Osteocyte (in vitro differentiated cells): ENCODE results near the gene TTC28. TPM values are rescaled to one million over a fixed set of nuclear protein-coding genes. Genes with fewer than 3 reads are reported as not detected.
"Not testable (repeated sequence)": the region's sequence is repeated elsewhere in the genome, so short reads cannot be mapped to it uniquely, and the experiment has no call there.

Experiments
- DNase-seq: peaks from one replicate; pipeline ENCODE4 v3.0.0; 2021; ENCODE audit warnings: mixed read lengths; ENCODE audit not compliant: unreplicated experiment; ENCODE audit errors: extremely low spot score
- H3K27ac Mint-ChIP-seq: one replicate; pipeline ENCODE4 v1.8.0; 2021; ENCODE audit warnings: mild to moderate bottlenecking, mixed read lengths; ENCODE audit not compliant: unreplicated experiment
- H3K27me3 Mint-ChIP-seq: one replicate; pipeline ENCODE4 v1.8.0; 2021; ENCODE audit warnings: mixed read lengths; ENCODE audit not compliant: unreplicated experiment
- H3K36me3 Mint-ChIP-seq: one replicate; pipeline ENCODE4 v1.8.0; 2021; ENCODE audit warnings: mixed read lengths; ENCODE audit not compliant: unreplicated experiment
- H3K4me1 Mint-ChIP-seq: one replicate; pipeline ENCODE4 v1.8.0; 2021; ENCODE audit warnings: mixed read lengths; ENCODE audit not compliant: unreplicated experiment
- H3K4me3 Mint-ChIP-seq: one replicate; pipeline ENCODE4 v1.8.0; 2021; ENCODE audit warnings: mild to moderate bottlenecking, moderate library complexity, mixed read lengths; ENCODE audit not compliant: unreplicated experiment
- H3K9me3 Mint-ChIP-seq: one replicate; pipeline ENCODE4 v1.8.0; 2021; ENCODE audit warnings: mixed read lengths; ENCODE audit not compliant: unreplicated experiment
- CTCF ChIP-seq: fragments of 200-600 bp; sonication (generic); IDR thresholded peaks from 2 replicates; pipeline ENCODE4 v1.5.0; 2021; ENCODE audit warnings: antibody characterized with exemption, mild to moderate bottlenecking, moderate library complexity
- total RNA-seq: library from RNA; stranded (reverse); gene quantifications from 2 replicates; pipeline ENCODE4 v1.2.1, GENCODE V29; 2021

The TTC28 gene
- total RNA-seq, 1 donor from 2014 or later = 70.3 TPM

GRCh38 chr22:28477556-28477955, 202.1 kb downstream of the TTC28 start:
- Mint-ChIP-seq H3K27me3 (no peaks in the 10 kb centered on the region), H3K9me3 (peaks cover 5% of the 10 kb centered on the region), H3K27ac (no peak overlapping the region), H3K36me3 (no peaks in the 10 kb centered on the region), H3K4me3 (no peak overlapping the region), H3K4me1 (no peaks in the 10 kb centered on the region)
- no peak for DNase-seq
- no peak for TF ChIP-seq CTCF

- Mint-ChIP-seq H3K36me3 (no peaks in the 10 kb centered on the region), H3K4me1 (no peaks in the 10 kb centered on the region), H3K4me3 (no peak overlapping the region), H3K9me3 (peaks cover 4% of the 10 kb centered on the region), H3K27ac (no peak overlapping the region), H3K27me3 (no peaks in the 10 kb centered on the region)
- no peak for DNase-seq
- no peak for TF ChIP-seq CTCF
Observed at GRCh38 chr22:28474330-28474729, 205.3 kb downstream of the TTC28 start.

GRCh38 chr22:28473258-28473657, 206.4 kb downstream of the TTC28 start:
- Mint-ChIP-seq H3K27ac (no peak overlapping the region), H3K4me3 (no peak overlapping the region), H3K27me3 (no peaks in the 10 kb centered on the region), H3K9me3 (no peaks in the 10 kb centered on the region), H3K36me3 (no peaks in the 10 kb centered on the region), H3K4me1 (peaks cover under 1% of the 10 kb centered on the region)
- no peak for TF ChIP-seq CTCF
- no peak for DNase-seq

- peaks cover 13% of the 10 kb centered on the region for H3K4me1 Mint-ChIP-seq
- not testable (repeated sequence) for H3K27ac Mint-ChIP-seq, H3K9me3 Mint-ChIP-seq, H3K27me3 Mint-ChIP-seq, H3K4me3 Mint-ChIP-seq, DNase-seq, H3K36me3 Mint-ChIP-seq
Observed at GRCh38 chr22:28467055-28467454, 212.6 kb downstream of the TTC28 start.

- no peaks in the 10 kb centered on the region for H3K27me3 Mint-ChIP-seq
- TF ChIP-seq CTCF = no peak
- no peaks in the 10 kb centered on the region for H3K36me3 Mint-ChIP-seq
- no peak overlapping the region for H3K27ac Mint-ChIP-seq
- DNase-seq = no peak
- H3K4me3 Mint-ChIP-seq = no peak overlapping the region
- H3K9me3 Mint-ChIP-seq = peaks cover 3% of the 10 kb centered on the region
- peaks cover 13% of the 10 kb centered on the region for H3K4me1 Mint-ChIP-seq
Observed at GRCh38 chr22:28466399-28466798, 213.2 kb downstream of the TTC28 start.

GRCh38 chr22:28465841-28466240, 213.8 kb downstream of the TTC28 start:
- Mint-ChIP-seq H3K27me3 (no peaks in the 10 kb centered on the region), H3K9me3 (peaks cover 3% of the 10 kb centered on the region), H3K27ac (no peak overlapping the region), H3K4me3 (no peak overlapping the region), H3K36me3 (no peaks in the 10 kb centered on the region), H3K4me1 (peaks cover 13% of the 10 kb centered on the region)
- DNase-seq = no peak
- no peak for TF ChIP-seq CTCF
